Heart left ventricle (tissue), 13 donors: ENCODE measurements around the gene PGF.

Experiments
- POLR2A ChIP-seq, 2 donors: fragments of 450-650 bp; IDR thresholded peaks; one replicate each; pipeline ENCODE4 v1.6.1; 2017; ENCODE audit warnings: antibody characterized with exemption in 2 of 2, mild to moderate bottlenecking in 2 of 2, moderate library complexity in 2 of 2
- TF ChIP-seq, protein P1 (sequence below), 12 donors: fragments of 200-600 bp; sonication (generic) in 4 of 12; IDR thresholded peaks; one replicate each; pipeline versions ENCODE4 v1.5.0 to v1.8.0; 2018 to 2022; ENCODE audit warnings: antibody characterized with exemption in 12 of 12, mild to moderate bottlenecking in 5 of 12
- donor health status: ischemic (EF 13 %, LVEDD 7.1; RV severe dilation, severe dysfunction).
- donor health status: DM: no; HTN: yes; CAD: no.
- donor health status: DM: no; HTN: no; CAD: no.
- donor health status: ischemic (EF 25% LVEDD 6.9; RV normal size, moderate dysfunction).
- donor health status: ischemic (EF 25% LVEDD 5.7; RV mildly dilated, moderate dysfunction).
- donor health status: ischemic (EF 35%, LVEDD 5.7; RV mildly dilated, moderate dysfunction).
- donor health status: nonischemic (EF 11% LVEDD 7.7; RV severe dilation, severe dysfunction).
- donor health status: DM: yes; HTN: yes; CAD: no.
- donor health status: PGD.
- donor health status: ischemic (EF 29% LVEDD 5.4; RV normal size, mild dysfunction).
- donor health status: nonischemic (EF 23%, LVEDD 6.1; RV moderate dilation, normal function).

DNA sequence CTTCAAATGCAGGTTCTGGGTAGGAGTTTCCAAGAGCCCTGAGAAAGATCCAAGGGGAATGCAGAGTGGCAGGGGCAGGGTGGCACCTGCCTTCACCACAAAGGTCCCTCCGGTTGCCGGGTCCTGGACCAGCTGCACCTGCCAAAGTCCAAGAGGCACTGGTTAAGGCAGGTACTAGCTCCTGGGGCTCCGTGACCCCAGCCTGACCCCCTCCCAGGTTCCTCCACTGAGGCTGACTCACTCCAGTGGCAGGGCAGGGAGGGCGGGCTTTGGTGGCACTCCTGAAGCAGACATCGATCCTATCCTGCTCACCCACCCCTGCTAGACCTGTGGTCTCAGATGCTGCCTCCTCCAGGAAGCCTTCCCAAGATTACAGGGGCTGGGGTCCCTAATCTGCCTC, 43.7 kb downstream of the PGF start:
- TF ChIP-seq, protein P1, sequence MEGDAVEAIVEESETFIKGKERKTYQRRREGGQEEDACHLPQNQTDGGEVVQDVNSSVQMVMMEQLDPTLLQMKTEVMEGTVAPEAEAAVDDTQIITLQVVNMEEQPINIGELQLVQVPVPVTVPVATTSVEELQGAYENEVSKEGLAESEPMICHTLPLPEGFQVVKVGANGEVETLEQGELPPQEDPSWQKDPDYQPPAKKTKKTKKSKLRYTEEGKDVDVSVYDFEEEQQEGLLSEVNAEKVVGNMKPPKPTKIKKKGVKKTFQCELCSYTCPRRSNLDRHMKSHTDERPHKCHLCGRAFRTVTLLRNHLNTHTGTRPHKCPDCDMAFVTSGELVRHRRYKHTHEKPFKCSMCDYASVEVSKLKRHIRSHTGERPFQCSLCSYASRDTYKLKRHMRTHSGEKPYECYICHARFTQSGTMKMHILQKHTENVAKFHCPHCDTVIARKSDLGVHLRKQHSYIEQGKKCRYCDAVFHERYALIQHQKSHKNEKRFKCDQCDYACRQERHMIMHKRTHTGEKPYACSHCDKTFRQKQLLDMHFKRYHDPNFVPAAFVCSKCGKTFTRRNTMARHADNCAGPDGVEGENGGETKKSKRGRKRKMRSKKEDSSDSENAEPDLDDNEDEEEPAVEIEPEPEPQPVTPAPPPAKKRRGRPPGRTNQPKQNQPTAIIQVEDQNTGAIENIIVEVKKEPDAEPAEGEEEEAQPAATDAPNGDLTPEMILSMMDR (IDR thresholded peaks at IDR 0.05) = no peak
- TF ChIP-seq POLR2A (IDR thresholded peaks at IDR 0.05) = no peak
